H9 (cell line): Measurements from ENCODE around the gene C1orf105. TPM values are rescaled to one million over a fixed set of nuclear protein-coding genes. Genes with fewer than 3 reads are reported as not detected.

ENCODE experiments used
- DNase-seq: peaks from one replicate; pipeline ENCODE4 v3.0.0-alpha.2; 2017
- H2AFZ ChIP-seq: one replicate; pipeline ENCODE4 v1.6.1; 2013; ENCODE audit warnings: mild to moderate bottlenecking, low read length, control low read depth, moderate library complexity
- H2AK5ac ChIP-seq: 2 replicates; pipeline ENCODE4 v1.6.1; 2013; ENCODE audit warnings: low read length, control low read depth, mixed read lengths; ENCODE audit not compliant: insufficient read length
- H2BK120ac ChIP-seq: one replicate; pipeline ENCODE4 v1.6.1; 2013; ENCODE audit warnings: low read depth, mild to moderate bottlenecking, low read length, control low read depth, inconsistent platforms; ENCODE audit not compliant: poor library complexity, severe bottlenecking
- H2BK12ac ChIP-seq: 2 replicates; pipeline ENCODE4 v1.6.1; 2013; ENCODE audit warnings: low read length, control low read depth, mixed read lengths, low read depth; ENCODE audit not compliant: insufficient read length
- H2BK15ac ChIP-seq: 2 replicates; pipeline ENCODE4 v1.6.1; 2013; ENCODE audit warnings: low read depth, low read length, control low read depth
- H2BK20ac ChIP-seq: one replicate; pipeline ENCODE4 v1.6.1; 2013; ENCODE audit warnings: low read depth, mild to moderate bottlenecking, low read length, control low read depth, inconsistent platforms; ENCODE audit not compliant: poor library complexity, severe bottlenecking
- H2BK5ac ChIP-seq: 2 replicates; pipeline ENCODE4 v1.6.1; 2013; ENCODE audit warnings: low read length, control low read depth, mixed read lengths; ENCODE audit not compliant: insufficient read length
- H3K14ac ChIP-seq: 2 replicates; pipeline ENCODE4 v1.6.1; 2013; ENCODE audit warnings: low read length, control low read depth; ENCODE audit not compliant: insufficient read depth
- H3K18ac ChIP-seq: 2 replicates; pipeline ENCODE4 v1.6.1; 2013; ENCODE audit warnings: low read depth, mild to moderate bottlenecking, mixed read lengths, low read length, control low read depth; ENCODE audit not compliant: insufficient read length
- H3K23ac ChIP-seq: 2 replicates; pipeline ENCODE4 v1.6.1; 2013; ENCODE audit warnings: low read length, control low read depth, mixed read lengths, low read depth; ENCODE audit not compliant: insufficient read length
- H3K23me2 ChIP-seq: 2 replicates; pipeline ENCODE4 v1.6.1; 2013; ENCODE audit warnings: low read depth, mild to moderate bottlenecking, mixed read lengths, low read length, control low read depth; ENCODE audit not compliant: insufficient read length, poor library complexity, severe bottlenecking
- H3K27ac ChIP-seq: 2 replicates; pipeline ENCODE4 v1.5.1; 2013; ENCODE audit warnings: low read length, control low read depth, mixed read lengths, low read depth; ENCODE audit not compliant: insufficient read length
- H3K27me3 ChIP-seq: 2 replicates; pipeline ENCODE4 v1.6.1; 2013; ENCODE audit warnings: low read length, control low read depth, inconsistent platforms; ENCODE audit not compliant: insufficient read depth
- H3K4ac ChIP-seq: 2 replicates; pipeline ENCODE4 v1.6.1; 2013; ENCODE audit warnings: low read depth, mild to moderate bottlenecking, control low read depth, inconsistent platforms, low read length, moderate library complexity
- H3K4me1 ChIP-seq: 2 replicates; pipeline ENCODE4 v1.6.1; 2013; ENCODE audit warnings: low read length, control low read depth, inconsistent platforms; ENCODE audit not compliant: insufficient read depth
- H3K4me2 ChIP-seq: 2 replicates; pipeline ENCODE4 v1.6.1; 2013; ENCODE audit warnings: low read length, control low read depth, mixed read lengths; ENCODE audit not compliant: insufficient read length, insufficient read depth
- H3K56ac ChIP-seq: 2 replicates; pipeline ENCODE4 v1.6.1; 2013; ENCODE audit warnings: low read depth, mild to moderate bottlenecking, mixed read lengths, low read length, control low read depth; ENCODE audit not compliant: insufficient read length
- H3K79me1 ChIP-seq: 2 replicates; pipeline ENCODE4 v1.6.1; 2013; ENCODE audit warnings: low read depth, mild to moderate bottlenecking, moderate library complexity, low read length, control low read depth, inconsistent platforms; ENCODE audit not compliant: insufficient read depth, poor library complexity, severe bottlenecking
- H3K79me2 ChIP-seq: 2 replicates; pipeline ENCODE4 v1.6.1; 2013; ENCODE audit warnings: low read length, control low read depth, inconsistent platforms; ENCODE audit not compliant: insufficient read depth
- H3K9ac ChIP-seq: 2 replicates; pipeline ENCODE4 v1.6.1; 2013; ENCODE audit warnings: low read length, control low read depth, mixed read lengths; ENCODE audit not compliant: insufficient read length; ENCODE audit errors: extremely low read depth
- H3K9me3 ChIP-seq: one replicate; pipeline ENCODE4 v1.6.1; 2013; ENCODE audit warnings: low read depth, low read length, inconsistent platforms; ENCODE audit not compliant: control insufficient read depth
- H3T11ph ChIP-seq: one replicate; pipeline ENCODE4 v1.6.1; 2013; ENCODE audit warnings: mild to moderate bottlenecking, low read length, control low read depth, inconsistent platforms
- H4K20me1 ChIP-seq: one replicate; pipeline ENCODE4 v1.6.1; 2013; ENCODE audit not compliant: control insufficient read depth, insufficient read length, insufficient read depth
- H4K5ac ChIP-seq: 2 replicates; pipeline ENCODE4 v1.6.1; 2013; ENCODE audit warnings: low read depth, mild to moderate bottlenecking, mixed read lengths, low read length, control low read depth; ENCODE audit not compliant: insufficient read length
- H4K8ac ChIP-seq: replicated peaks from 2 replicates; pipeline ENCODE4 v1.6.1; 2013; ENCODE audit warnings: low read length, control low read depth, mixed read lengths, low read depth; ENCODE audit not compliant: insufficient read length
- H4K91ac ChIP-seq: 2 replicates; pipeline ENCODE4 v1.6.1; 2013; ENCODE audit warnings: low read depth, mild to moderate bottlenecking, moderate library complexity, mixed read lengths, low read length, control low read depth; ENCODE audit not compliant: insufficient read length
- H3K27ac Mint-ChIP-seq, 3 experiments: 2 replicates in 2 of 3; 3 replicates in 1 of 3; pipeline ENCODE4 v1.8.0; 2020 to 2021; ENCODE audit warnings: mixed read lengths in 3 of 3, mild to moderate bottlenecking in 1 of 3, moderate library complexity in 1 of 3
- H3K27me3 Mint-ChIP-seq: 2 replicates; pipeline ENCODE4 v1.8.0; 2021; ENCODE audit warnings: low read depth, mild to moderate bottlenecking, moderate library complexity, mixed read lengths
- H3K36me3 Mint-ChIP-seq, 3 experiments: 2 replicates in 2 of 3; 3 replicates in 1 of 3; pipeline ENCODE4 v1.8.0; 2020 to 2021; ENCODE audit warnings: low read depth in 3 of 3, mixed read lengths in 3 of 3; ENCODE audit not compliant: insufficient read depth in 1 of 3
- H3K4me1 Mint-ChIP-seq, 2 experiments: 2 replicates each; pipeline ENCODE4 v1.8.0; 2020; ENCODE audit warnings: mixed read lengths in 2 of 2
- H3K4me3 Mint-ChIP-seq, 2 experiments: 2 replicates in 1 of 2; 3 replicates in 1 of 2; pipeline ENCODE4 v1.8.0; 2020 to 2021; ENCODE audit warnings: mild to moderate bottlenecking in 2 of 2, mixed read lengths in 2 of 2, moderate library complexity in 1 of 2
- H3K9me3 Mint-ChIP-seq, 2 experiments: 2 replicates in 1 of 2; 3 replicates in 1 of 2; pipeline ENCODE4 v1.8.0; 2020; ENCODE audit warnings: mild to moderate bottlenecking in 2 of 2, mixed read lengths in 2 of 2, moderate library complexity in 1 of 2
- WGBS: extraction: QIAGEN DNeasy Blood & Tissue Kit; methylation state at CpG from one replicate; pipeline ENCODE4 v1.1.7; 2013; ENCODE audit warnings: missing lambda C conversion rate, low lambda C conversion rate, mixed read lengths; ENCODE audit not compliant: insufficient read length; ENCODE audit errors: extremely low coverage; 5-methylcytosine and 5-hydroxymethylcytosine counted together
- total RNA-seq: library from RNA; stranded (reverse); gene quantifications from 2 replicates; pipeline ENCODE4 v1.2.1, GENCODE V29; 2021
- TF ChIP-seq, protein P1 (sequence below): fragments of 200-600 bp; sonication (generic); conservative IDR thresholded peaks from 3 replicates; pipeline ENCODE4 v1.8.0; 2021; ENCODE audit warnings: antibody characterized with exemption, mild to moderate bottlenecking

The C1orf105 gene
- total RNA-seq, 1 experiment from 2014 or later = not detected

DNA sequence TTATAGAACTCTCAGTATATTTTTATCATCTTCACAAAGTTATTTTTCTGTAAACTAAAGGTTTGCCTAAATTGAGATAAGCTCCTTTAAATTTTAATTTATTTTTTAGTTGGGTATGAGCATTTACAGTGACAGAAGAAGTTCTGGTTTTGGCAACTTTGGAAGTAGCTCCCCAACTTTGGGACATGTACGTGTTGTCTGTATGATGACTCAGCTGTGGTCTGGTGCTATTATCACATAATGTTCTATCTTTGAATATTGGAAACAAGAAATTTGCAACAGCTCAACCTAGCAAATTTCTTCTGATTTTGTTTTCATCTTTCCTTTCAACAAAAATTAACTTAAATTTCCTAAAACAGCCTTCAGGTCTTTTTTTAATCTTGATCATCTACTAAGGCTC is 46.6 kb upstream of the C1orf105 start:
- no peak overlapping the region for H2BK15ac ChIP-seq
- H3K79me1 ChIP-seq = no peaks in the 10 kb centered on the region
- H3K23ac ChIP-seq = no peak overlapping the region
- H3K56ac ChIP-seq = no peak overlapping the region
- no peaks in the 10 kb centered on the region for H3K27me3 Mint-ChIP-seq
- no peak overlapping the region for H2AFZ ChIP-seq
- no peak overlapping the region for H4K8ac ChIP-seq
- peaks cover 0 to 3% of the 10 kb centered on the region in 2 experiments; a peak in 1 of 4 replicates for H3K4me1 Mint-ChIP-seq
- no peak overlapping the region for H3K4me2 ChIP-seq
- no peaks in the 10 kb centered on the region for H3K9me3 ChIP-seq
- no peak overlapping the region for H2BK5ac ChIP-seq
- no peaks in the 10 kb centered on the region for H3K79me2 ChIP-seq
- H2BK12ac ChIP-seq = no peak overlapping the region
- H3K27ac ChIP-seq = no peak overlapping the region
- H3K9me3 Mint-ChIP-seq = no peaks in the 10 kb centered on the region
- no peak overlapping the region for H3K4ac ChIP-seq
- no peak overlapping the region for H3K9ac ChIP-seq
- H3K27ac Mint-ChIP-seq = no peak overlapping the region
- no peaks in the 10 kb centered on the region for H3K27me3 ChIP-seq
- H2BK120ac ChIP-seq = no peak overlapping the region
- no peaks in the 10 kb centered on the region for H4K20me1 ChIP-seq
- no peak overlapping the region for H4K91ac ChIP-seq
- H3K36me3 Mint-ChIP-seq = no peaks in the 10 kb centered on the region; a peak in 1 of 7 replicates
- H3K23me2 ChIP-seq = no peaks in the 10 kb centered on the region
- H3K4me3 Mint-ChIP-seq = no peak overlapping the region
- no peaks in the 10 kb centered on the region for H3K4me1 ChIP-seq
- DNase-seq = no peak
- no peak overlapping the region for H2BK20ac ChIP-seq
- H3T11ph ChIP-seq = no peak overlapping the region
- TF ChIP-seq, protein P1, sequence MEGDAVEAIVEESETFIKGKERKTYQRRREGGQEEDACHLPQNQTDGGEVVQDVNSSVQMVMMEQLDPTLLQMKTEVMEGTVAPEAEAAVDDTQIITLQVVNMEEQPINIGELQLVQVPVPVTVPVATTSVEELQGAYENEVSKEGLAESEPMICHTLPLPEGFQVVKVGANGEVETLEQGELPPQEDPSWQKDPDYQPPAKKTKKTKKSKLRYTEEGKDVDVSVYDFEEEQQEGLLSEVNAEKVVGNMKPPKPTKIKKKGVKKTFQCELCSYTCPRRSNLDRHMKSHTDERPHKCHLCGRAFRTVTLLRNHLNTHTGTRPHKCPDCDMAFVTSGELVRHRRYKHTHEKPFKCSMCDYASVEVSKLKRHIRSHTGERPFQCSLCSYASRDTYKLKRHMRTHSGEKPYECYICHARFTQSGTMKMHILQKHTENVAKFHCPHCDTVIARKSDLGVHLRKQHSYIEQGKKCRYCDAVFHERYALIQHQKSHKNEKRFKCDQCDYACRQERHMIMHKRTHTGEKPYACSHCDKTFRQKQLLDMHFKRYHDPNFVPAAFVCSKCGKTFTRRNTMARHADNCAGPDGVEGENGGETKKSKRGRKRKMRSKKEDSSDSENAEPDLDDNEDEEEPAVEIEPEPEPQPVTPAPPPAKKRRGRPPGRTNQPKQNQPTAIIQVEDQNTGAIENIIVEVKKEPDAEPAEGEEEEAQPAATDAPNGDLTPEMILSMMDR = no peak
- no peak overlapping the region for H4K5ac ChIP-seq
- H2AK5ac ChIP-seq = no peak overlapping the region
- no CpG with 5 or more reads among the region's 1 CpG for WGBS
- H3K18ac ChIP-seq = no peak overlapping the region
- no peak overlapping the region for H3K14ac ChIP-seq
